ENCODE results near the gene ASB8. TPM values are rescaled to one million over a fixed set of nuclear protein-coding genes. Genes with fewer than 3 reads are reported as not detected.

Gene ASB8
- 22.2 and 42.7 TPM in 2 replicates for total RNA-seq (2014; rRNA removed; shearing (Covaris generic); ENCODE audit: low replicate concordance)

- peak within 1 kb of the TSS; percentile 67 for H3K4me2 ChIP-seq (ENCODE audit: low read depth, low read length, poor library complexity, severe bottlenecking)
- H3K36me3 ChIP-seq (ENCODE audit: insufficient read depth, low read length): peaks cover 4% of the 10 kb centered on the region; the same call in 1 of the 2 replicates
- H4K20me1 ChIP-seq (ENCODE audit: insufficient read depth, low read depth, low read length): no peaks in the 10 kb centered on the region
- peak within 1 kb of the TSS; percentile 53 for H3K27ac ChIP-seq (ENCODE audit: low read length)
- H3K9me3 ChIP-seq (ENCODE audit: low read length): no peaks in the 10 kb centered on the region
- H3K4me3 ChIP-seq (ENCODE audit: low read length): peak within 1 kb of the TSS; percentile 95
- peaks cover 34% of the 10 kb centered on the region for H3K79me2 ChIP-seq (ENCODE audit: low read length)
- H2AFZ ChIP-seq (ENCODE audit: low read length): peak within 1 kb of the TSS; percentile 77
- H3K4me1 ChIP-seq (ENCODE audit: low read length): peaks cover 20% of the 10 kb centered on the region
- H3K27me3 ChIP-seq (ENCODE audit: low read length): no peaks in the 10 kb centered on the region
- DNase-seq: peak; percentile 99
- no peaks in the 10 kb centered on the region for H3K9me2 ChIP-seq (replicated peaks; ENCODE audit: insufficient read depth, low read length)
- peak within 1 kb of the TSS; percentile 86 for H3K9ac ChIP-seq (ENCODE audit: low read length)
Observed at GRCh38 chr12:48157018-48157888, at the start of gene ASB8. TSS of gene ASB8 (minus strand) at chr12:48157515. CDS start at chr12:48153496, 4,019 bp downstream.

GRCh38 chr12:48203192-48203591 is 45.9 kb upstream of the ASB8 start, which contains the start of gene OR10AD1:
TSS of gene OR10AD1 (minus strand) at chr12:48203292. CDS start at chr12:48203292, 0 bp downstream.
- no peaks in the 10 kb centered on the region for H3K36me3 ChIP-seq (ENCODE audit: insufficient read depth, low read length)

GRCh38 chr12:48202766-48203165 is 45.5 kb upstream of the ASB8 start:
- Histone ChIP-seq H3K9ac (ENCODE audit: low read length) (no peak overlapping the region), H3K79me2 (ENCODE audit: low read length) (no peaks in the 10 kb centered on the region), H3K4me1 (ENCODE audit: low read length) (peaks cover 11% of the 10 kb centered on the region), H3K27me3 (ENCODE audit: low read length) (no peaks in the 10 kb centered on the region), H3K4me3 (ENCODE audit: low read length) (no peak overlapping the region), H3K27ac (ENCODE audit: low read length) (no peak overlapping the region), H3K36me3 (ENCODE audit: insufficient read depth, low read length) (no peaks in the 10 kb centered on the region), H3K9me2 (replicated peaks; ENCODE audit: insufficient read depth, low read length) (no peaks in the 10 kb centered on the region), H3K4me2 (ENCODE audit: low read depth, low read length, poor library complexity, severe bottlenecking) (no peak overlapping the region), H2AFZ (ENCODE audit: low read length) (no peak overlapping the region), H4K20me1 (ENCODE audit: insufficient read depth, low read depth, low read length) (no peaks in the 10 kb centered on the region), H3K9me3 (ENCODE audit: low read length) (0 out of 2 replicates have a peak, but pooled peaks cover 5% of the 10 kb centered on the region)
- no peak for DNase-seq

More at GRCh38 chr12:48203192-48203591, 45.9 kb upstream of the ASB8 start, which contains the start of gene OR10AD1:
- Histone ChIP-seq H3K4me1 (ENCODE audit: low read length) (peaks cover 7% of the 10 kb centered on the region), H3K9me3 (ENCODE audit: low read length) (0 out of 2 replicates have a peak, but pooled peaks cover 5% of the 10 kb centered on the region), H4K20me1 (ENCODE audit: insufficient read depth, low read depth, low read length) (no peaks in the 10 kb centered on the region), H3K4me3 (ENCODE audit: low read length) (no peak within 1 kb of the TSS), H3K9ac (ENCODE audit: low read length) (no peak within 1 kb of the TSS), H2AFZ (ENCODE audit: low read length) (no peak within 1 kb of the TSS), H3K27ac (ENCODE audit: low read length) (no peak within 1 kb of the TSS), H3K27me3 (ENCODE audit: low read length) (no peaks in the 10 kb centered on the region), H3K9me2 (replicated peaks; ENCODE audit: insufficient read depth, low read length) (no peaks in the 10 kb centered on the region), H3K79me2 (ENCODE audit: low read length) (no peaks in the 10 kb centered on the region), H3K4me2 (ENCODE audit: low read depth, low read length, poor library complexity, severe bottlenecking) (no peak within 1 kb of the TSS)
- no peak for DNase-seq

- H3K4me2 ChIP-seq (ENCODE audit: low read depth, low read length, poor library complexity, severe bottlenecking): no peak overlapping the region
- no peaks in the 10 kb centered on the region for H3K36me3 ChIP-seq (ENCODE audit: insufficient read depth, low read length)
- no peak overlapping the region for H3K4me3 ChIP-seq (ENCODE audit: low read length)
- DNase-seq: no peak
- H3K9me3 ChIP-seq (ENCODE audit: low read length): 0 out of 2 replicates have a peak, but pooled peaks cover 2% of the 10 kb centered on the region
- no peaks in the 10 kb centered on the region for H3K9me2 ChIP-seq (replicated peaks; ENCODE audit: insufficient read depth, low read length)
- H3K4me1 ChIP-seq (ENCODE audit: low read length): peaks cover 20% of the 10 kb centered on the region
- H3K27ac ChIP-seq (ENCODE audit: low read length): no peak overlapping the region
- no peaks in the 10 kb centered on the region for H3K79me2 ChIP-seq (ENCODE audit: low read length)
- H3K27me3 ChIP-seq (ENCODE audit: low read length): no peaks in the 10 kb centered on the region
- H2AFZ ChIP-seq (ENCODE audit: low read length): no peak overlapping the region
- H4K20me1 ChIP-seq (ENCODE audit: insufficient read depth, low read depth, low read length): no peaks in the 10 kb centered on the region
- H3K9ac ChIP-seq (ENCODE audit: low read length): no peak overlapping the region
Observed at GRCh38 chr12:48201516-48201915, 44.2 kb upstream of the ASB8 start.

- Histone ChIP-seq H3K9me3 (ENCODE audit: low read length) (no peaks in the 10 kb centered on the region), H3K9me2 (replicated peaks; ENCODE audit: insufficient read depth, low read length) (no peaks in the 10 kb centered on the region), H3K79me2 (ENCODE audit: low read length) (no peaks in the 10 kb centered on the region), H3K27me3 (ENCODE audit: low read length) (no peaks in the 10 kb centered on the region), H3K4me1 (ENCODE audit: low read length) (peaks cover 20% of the 10 kb centered on the region), H3K9ac (ENCODE audit: low read length) (no peak overlapping the region), H3K4me3 (ENCODE audit: low read length) (no peak overlapping the region), H2AFZ (ENCODE audit: low read length) (no peak overlapping the region), H3K27ac (ENCODE audit: low read length) (no peak overlapping the region), H4K20me1 (ENCODE audit: insufficient read depth, low read depth, low read length) (no peaks in the 10 kb centered on the region), H3K36me3 (ENCODE audit: insufficient read depth, low read length) (no peaks in the 10 kb centered on the region), H3K4me2 (ENCODE audit: low read depth, low read length, poor library complexity, severe bottlenecking) (no peak overlapping the region)
- no peak for DNase-seq
Observed at GRCh38 chr12:48201091-48201490, 43.8 kb upstream of the ASB8 start.

GRCh38 chr12:48199774-48200221 is 42.5 kb upstream of the ASB8 start:
- no peak overlapping the region for H2AFZ ChIP-seq (ENCODE audit: low read length)
- H3K4me3 ChIP-seq (ENCODE audit: low read length): no peak overlapping the region
- no peak overlapping the region for H3K27ac ChIP-seq (ENCODE audit: low read length)

GRCh38 chr12:48198985-48199384 is 41.7 kb upstream of the ASB8 start:
- Histone ChIP-seq H3K4me1 (ENCODE audit: low read length) (peaks cover 20% of the 10 kb centered on the region), H3K4me3 (ENCODE audit: low read length) (peak overlapping the region; percentile 69), H3K79me2 (ENCODE audit: low read length) (no peaks in the 10 kb centered on the region), H4K20me1 (ENCODE audit: insufficient read depth, low read depth, low read length) (no peaks in the 10 kb centered on the region), H3K4me2 (ENCODE audit: low read depth, low read length, poor library complexity, severe bottlenecking) (peak overlapping the region; percentile 82), H3K9me2 (replicated peaks; ENCODE audit: insufficient read depth, low read length) (no peaks in the 10 kb centered on the region), H3K36me3 (ENCODE audit: insufficient read depth, low read length) (no peaks in the 10 kb centered on the region), H3K27ac (ENCODE audit: low read length) (no peak overlapping the region), H2AFZ (ENCODE audit: low read length) (no peak overlapping the region), H3K9ac (ENCODE audit: low read length) (no peak overlapping the region), H3K27me3 (ENCODE audit: low read length) (no peaks in the 10 kb centered on the region), H3K9me3 (ENCODE audit: low read length) (no peaks in the 10 kb centered on the region)
- DNase-seq: no peak

More at GRCh38 chr12:48199774-48200221, 42.5 kb upstream of the ASB8 start:
- Histone ChIP-seq H3K79me2 (ENCODE audit: low read length) (no peaks in the 10 kb centered on the region), H4K20me1 (ENCODE audit: insufficient read depth, low read depth, low read length) (no peaks in the 10 kb centered on the region), H3K36me3 (ENCODE audit: insufficient read depth, low read length) (no peaks in the 10 kb centered on the region), H3K27me3 (ENCODE audit: low read length) (no peaks in the 10 kb centered on the region), H3K9me2 (replicated peaks; ENCODE audit: insufficient read depth, low read length) (no peaks in the 10 kb centered on the region), H3K4me2 (ENCODE audit: low read depth, low read length, poor library complexity, severe bottlenecking) (no peak overlapping the region), H3K9ac (ENCODE audit: low read length) (no peak overlapping the region), H3K4me1 (ENCODE audit: low read length) (peaks cover 20% of the 10 kb centered on the region), H3K9me3 (ENCODE audit: low read length) (no peaks in the 10 kb centered on the region)
- no peak for DNase-seq

- Histone ChIP-seq H3K9me2 (replicated peaks; ENCODE audit: insufficient read depth, low read length) (no peaks in the 10 kb centered on the region), H3K4me1 (ENCODE audit: low read length) (peaks cover 20% of the 10 kb centered on the region), H3K36me3 (ENCODE audit: insufficient read depth, low read length) (no peaks in the 10 kb centered on the region), H3K27me3 (ENCODE audit: low read length) (no peaks in the 10 kb centered on the region), H3K9ac (ENCODE audit: low read length) (peak overlapping the region; percentile 76), H2AFZ (ENCODE audit: low read length) (peak overlapping the region; percentile 99), H3K27ac (ENCODE audit: low read length) (no peak overlapping the region), H3K4me3 (ENCODE audit: low read length) (peak overlapping the region; percentile 69), H4K20me1 (ENCODE audit: insufficient read depth, low read depth, low read length) (no peaks in the 10 kb centered on the region), H3K79me2 (ENCODE audit: low read length) (no peaks in the 10 kb centered on the region), H3K9me3 (ENCODE audit: low read length) (no peaks in the 10 kb centered on the region), H3K4me2 (ENCODE audit: low read depth, low read length, poor library complexity, severe bottlenecking) (peak overlapping the region; percentile 82)
- no peak for DNase-seq
Observed at GRCh38 chr12:48198672-48198971, 41.3 kb upstream of the ASB8 start.

All from Karpas-422 (cell line).